Activated CD4-positive, alpha-beta T cell treated with anti-CD3 and anti-CD28 coated beads, Interleukin-2, amount 10 ng/mL, durations not matched to agents 7 days and 5 days (primary cell): ENCODE results near the gene LRRC56. TPM values are rescaled to one million over a fixed set of nuclear protein-coding genes. Genes with fewer than 3 reads are reported as not detected.
A peak's percentile ranks its signal among the peaks of the same experiment; 100 is the strongest.

ENCODE experiments used
- CTCF ChIA-PET: fragments of 350-600 bp; sonication (Branson Sonifier 250); formaldehyde crosslinking; loops from one replicate; lab custom pipeline; 2021; ENCODE audit warnings: antibody characterized with exemption; lab: Charles Lee
- POLR2A ChIA-PET: fragments of 350-600 bp; sonication (Branson Sonifier 250); formaldehyde crosslinking; loops from one replicate; lab custom pipeline; 2021; ENCODE audit warnings: antibody characterized with exemption; lab: Charles Lee
- DNase-seq: peaks from one replicate; pipeline ENCODE4 v3.0.0-alpha.2; 2020
- H3K27ac Mint-ChIP-seq: one replicate; pipeline ENCODE4 v1.8.0; 2021; ENCODE audit warnings: mild to moderate bottlenecking, moderate library complexity, mixed read lengths
- H3K27me3 Mint-ChIP-seq: one replicate; pipeline ENCODE4 v1.8.0; 2021; ENCODE audit warnings: mixed read lengths
- H3K36me3 Mint-ChIP-seq: one replicate; pipeline ENCODE4 v1.8.0; 2021; ENCODE audit warnings: low read depth, mixed read lengths
- H3K4me1 Mint-ChIP-seq: one replicate; pipeline ENCODE4 v1.8.0; 2021; ENCODE audit warnings: mixed read lengths
- H3K4me3 Mint-ChIP-seq: one replicate; pipeline ENCODE4 v1.8.0; 2021; ENCODE audit warnings: mild to moderate bottlenecking, moderate library complexity, mixed read lengths
- H3K9me3 Mint-ChIP-seq: one replicate; pipeline ENCODE4 v1.8.0; 2021; ENCODE audit warnings: mixed read lengths
- total RNA-seq, 2 experiments: library from RNA; stranded (reverse); gene quantifications; one replicate each; pipeline ENCODE4 v1.2.3, GENCODE V29; 2021

The LRRC56 gene
- total RNA-seq, 2 experiments from 2014 or later, result 2.0 to 2.1 TPM

- no peak for DNase-seq
- peaks cover 20% of the 10 kb centered on the region for H3K27me3 Mint-ChIP-seq
- CTCF ChIA-PET, result interaction anchor here (0.6 to 3.0 kb wide), 15 partner anchors 8 to 170 kb away, joined by 3 to 19 read pairs (median 7); partner anchors contain the start of genes DEAF1 and TMEM80
- peak overlapping the region; percentile 54 for H3K27ac Mint-ChIP-seq
- H3K4me1 Mint-ChIP-seq, result peaks cover 9% of the 10 kb centered on the region
- H3K4me3 Mint-ChIP-seq, result no peak overlapping the region
- POLR2A ChIA-PET, result no interaction called here
- no peaks in the 10 kb centered on the region for H3K9me3 Mint-ChIP-seq
- no peaks in the 10 kb centered on the region for H3K36me3 Mint-ChIP-seq
Measured at GRCh38 chr11:555780-556661, 18.7 kb downstream of the LRRC56 start.

- Mint-ChIP-seq H3K9me3 (no peaks in the 10 kb centered on the region), H3K4me1 (peaks cover 11% of the 10 kb centered on the region), H3K27ac (peak overlapping the region; percentile 54), H3K4me3 (no peak overlapping the region), H3K36me3 (no peaks in the 10 kb centered on the region), H3K27me3 (peaks cover 20% of the 10 kb centered on the region)
- CTCF ChIA-PET, result interaction anchor here (0.6 to 3.0 kb wide), 7 partner anchors 15 to 205 kb away, joined by 3 to 19 read pairs (median 7); partner anchors contain the start of genes DEAF1 and TMEM80
- DNase-seq, result no peak
- POLR2A ChIA-PET, result interaction anchor here (0.6 kb wide), 1 partner anchor 19 kb away, joined by 4 read pairs; no protein-coding TSS in a partner anchor
Measured at GRCh38 chr11:556662-557256, 19.4 kb downstream of the LRRC56 start.

DNA sequence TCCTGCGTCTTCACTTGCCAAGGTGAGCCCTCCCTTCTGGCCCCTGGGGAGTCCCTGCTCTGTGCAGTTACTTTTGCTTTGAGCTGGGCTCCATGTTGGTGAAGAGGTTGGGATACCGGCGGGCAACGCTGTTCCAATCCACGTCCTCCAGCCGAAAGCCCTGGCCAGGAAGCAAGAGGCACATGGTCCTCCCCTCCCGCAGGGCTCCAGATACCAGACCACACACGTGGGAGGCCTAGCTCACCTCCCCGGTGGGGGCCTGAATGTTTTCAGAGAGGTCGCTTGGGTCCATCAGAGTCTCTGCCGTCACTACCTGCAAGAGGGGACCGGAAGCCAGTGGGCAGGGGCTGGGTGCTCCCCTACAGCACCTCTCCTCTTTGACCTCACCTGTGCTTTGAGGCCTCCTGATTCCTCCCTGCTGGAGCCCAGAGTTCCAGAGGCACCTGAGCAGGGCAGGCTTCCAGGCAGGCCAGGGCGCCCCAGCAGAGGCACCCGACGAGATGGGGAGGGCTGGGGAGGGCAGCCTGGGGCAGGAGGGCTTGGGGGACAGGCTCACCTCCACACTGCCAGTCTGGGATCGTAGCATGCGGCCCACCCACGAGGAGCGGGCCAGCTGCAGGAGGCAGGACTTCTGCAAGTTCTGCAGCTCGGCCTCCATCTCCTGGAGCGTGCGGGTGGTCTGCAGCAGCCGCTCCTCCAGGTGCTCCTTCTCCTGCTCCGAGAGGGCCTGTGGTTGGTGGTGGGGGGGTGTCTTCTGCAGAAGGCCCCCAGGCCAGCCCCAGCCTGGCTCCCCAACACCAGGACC is 20.2 kb downstream of the LRRC56 start:
- peaks cover 11% of the 10 kb centered on the region for H3K4me1 Mint-ChIP-seq
- ChIA-PET POLR2A (interaction anchor here (0.6 kb wide), 1 partner anchor 18 kb away, joined by 4 read pairs; no protein-coding TSS in a partner anchor), CTCF (interaction anchor here (0.6 to 2.4 kb wide), 6 partner anchors 9 to 204 kb away, joined by 3 to 10 read pairs (median 6); partner anchors contain the start of gene TMEM80)
- H3K4me3 Mint-ChIP-seq, result no peak overlapping the region
- no peaks in the 10 kb centered on the region for H3K36me3 Mint-ChIP-seq
- peak overlapping the region; percentile 19 for H3K27ac Mint-ChIP-seq
- H3K27me3 Mint-ChIP-seq, result peaks cover 20% of the 10 kb centered on the region
- DNase-seq, result no peak
- no peaks in the 10 kb centered on the region for H3K9me3 Mint-ChIP-seq

- Mint-ChIP-seq H3K27ac (no peak overlapping the region), H3K36me3 (peaks cover 1% of the 10 kb centered on the region), H3K4me3 (no peak overlapping the region), H3K27me3 (peaks cover 20% of the 10 kb centered on the region), H3K4me1 (peaks cover 13% of the 10 kb centered on the region), H3K9me3 (no peaks in the 10 kb centered on the region)
- no peak for DNase-seq
- POLR2A ChIA-PET, result no interaction called here
- CTCF ChIA-PET, result interaction anchor here (1.4 kb wide), 1 partner anchor 8 kb away, joined by 5 read pairs; no protein-coding TSS in a partner anchor
Measured at GRCh38 chr11:558503-558902, 21.2 kb downstream of the LRRC56 start.

DNA sequence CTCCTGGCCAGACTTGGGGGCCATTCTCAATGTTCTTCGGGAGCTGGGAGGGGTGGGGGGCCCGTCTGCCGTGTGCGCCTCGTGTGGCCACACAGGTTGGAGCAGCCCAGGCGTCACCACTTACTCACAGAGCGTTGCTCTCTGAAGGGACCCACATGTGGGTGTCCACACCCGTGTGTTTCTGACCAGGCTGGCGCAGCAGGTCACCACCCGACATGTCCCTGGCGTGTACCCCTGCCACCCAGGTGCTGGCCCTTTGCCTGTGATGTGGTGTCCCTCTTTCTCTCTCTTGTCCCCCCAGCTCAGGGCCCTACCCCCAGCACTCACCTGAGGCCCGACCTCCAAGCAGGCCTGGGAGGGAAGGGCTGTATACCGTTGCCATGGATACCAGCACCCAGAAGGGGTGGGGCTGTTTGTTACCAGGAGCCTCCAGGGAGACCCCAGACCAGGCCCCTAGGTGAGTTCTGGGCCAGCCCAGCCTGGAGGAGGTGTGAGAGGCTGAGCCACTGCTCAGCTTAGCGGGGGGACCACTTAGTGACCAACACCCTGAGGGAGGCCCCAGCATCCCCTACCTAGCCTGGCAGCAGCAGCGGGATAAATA is 21.8 kb downstream of the LRRC56 start:
- peak overlapping the region; percentile 30 for H3K4me3 Mint-ChIP-seq
- peaks cover 15% of the 10 kb centered on the region for H3K4me1 Mint-ChIP-seq
- H3K9me3 Mint-ChIP-seq, result no peaks in the 10 kb centered on the region
- DNase-seq, result no peak
- POLR2A ChIA-PET, result no interaction called here
- H3K27ac Mint-ChIP-seq, result no peak overlapping the region
- H3K27me3 Mint-ChIP-seq, result peaks cover 20% of the 10 kb centered on the region
- H3K36me3 Mint-ChIP-seq, result peaks cover 6% of the 10 kb centered on the region
- CTCF ChIA-PET, result interaction anchor here (0.9 to 1.9 kb wide), 2 partner anchors 40 to 165 kb away, joined by 4 to 5 read pairs; no protein-coding TSS in a partner anchor

- peaks cover 6% of the 10 kb centered on the region for H3K36me3 Mint-ChIP-seq
- CTCF ChIA-PET, result interaction anchor here (0.9 to 1.9 kb wide), 2 partner anchors 41 to 164 kb away, joined by 4 to 5 read pairs; no protein-coding TSS in a partner anchor
- H3K27me3 Mint-ChIP-seq, result peaks cover 20% of the 10 kb centered on the region
- H3K4me1 Mint-ChIP-seq, result peaks cover 18% of the 10 kb centered on the region
- peak overlapping the region; percentile 91 for H3K4me3 Mint-ChIP-seq
- POLR2A ChIA-PET, result interaction anchor here (0.6 kb wide), 1 partner anchor 13 kb away, joined by 3 read pairs; no protein-coding TSS in a partner anchor
- DNase-seq, result no peak
- H3K27ac Mint-ChIP-seq, result peak overlapping the region; percentile 54
- H3K9me3 Mint-ChIP-seq, result no peaks in the 10 kb centered on the region
Measured at GRCh38 chr11:559712-560304, 22.5 kb downstream of the LRRC56 start.

DNA sequence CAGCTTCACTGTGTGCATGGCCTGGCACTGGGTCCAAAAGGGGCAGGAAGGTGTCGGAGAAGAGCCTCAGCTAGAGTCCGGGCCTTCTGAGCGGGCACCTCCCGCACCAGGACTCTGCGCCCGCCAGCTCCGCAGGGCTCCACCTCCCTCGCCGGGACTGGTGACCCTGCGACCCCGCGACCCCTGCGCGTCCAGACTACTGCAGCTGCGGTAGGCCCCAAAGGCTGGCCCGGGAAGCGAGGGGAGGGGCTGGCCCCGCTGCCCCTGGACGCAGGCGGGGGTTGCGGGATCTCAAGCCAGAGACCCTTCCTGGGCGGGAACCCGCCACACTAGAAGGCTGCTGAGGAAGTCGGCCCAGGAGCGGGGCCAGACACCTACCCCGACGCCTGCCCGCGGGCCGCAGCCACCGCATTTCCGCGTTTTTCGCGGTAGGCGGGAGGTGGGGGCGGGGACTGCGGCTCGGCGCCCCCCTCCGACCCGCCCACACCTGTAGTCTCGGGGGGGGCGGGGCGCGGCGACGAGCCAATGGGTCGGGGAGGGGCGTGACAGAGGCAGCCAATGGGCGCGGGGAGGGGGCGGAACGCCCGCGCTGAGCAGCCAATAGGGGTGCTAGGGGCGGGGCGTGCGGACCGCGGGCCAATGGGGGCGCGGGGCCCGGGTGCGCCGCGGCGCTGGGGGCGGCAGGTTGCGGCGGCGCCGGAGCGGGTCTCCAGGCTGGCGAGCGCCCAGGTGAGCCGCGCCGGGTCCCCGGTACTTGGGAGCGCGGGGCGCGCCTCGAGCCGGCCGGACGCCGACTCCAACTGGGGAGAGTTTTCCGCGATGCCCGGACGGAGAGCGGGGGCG is 23.2 kb downstream of the LRRC56 start, which contains the start of the genes LMNTD2 and RASSF7:
Gene LMNTD2, minus strand, starts transcription at position 434 of the 843 bp plus-strand sequence. Its CDS starts 22 bp downstream, at position 412.
Gene RASSF7, plus strand, starts transcription at position 666 of the 843 bp plus-strand sequence. CDS start 799 bp downstream, outside the sequence.
- no peaks in the 10 kb centered on the region for H3K9me3 Mint-ChIP-seq
- DNase-seq, result peak; percentile 96
- ChIA-PET CTCF (interaction anchor here (0.9 to 1.9 kb wide), 2 partner anchors 41 to 163 kb away, joined by 4 to 5 read pairs; no protein-coding TSS in a partner anchor), POLR2A (interaction anchor here (0.6 kb wide), 1 partner anchor 13 kb away, joined by 3 read pairs; no protein-coding TSS in a partner anchor)
- H3K4me3 Mint-ChIP-seq, result peak within 1 kb of the TSS; percentile 91
- peaks cover 6% of the 10 kb centered on the region for H3K36me3 Mint-ChIP-seq
- peak within 1 kb of the TSS; percentile 66 for H3K27ac Mint-ChIP-seq
- peaks cover 18% of the 10 kb centered on the region for H3K4me1 Mint-ChIP-seq
- peaks cover 20% of the 10 kb centered on the region for H3K27me3 Mint-ChIP-seq

- peaks cover 6% of the 10 kb centered on the region for H3K36me3 Mint-ChIP-seq
- H3K9me3 Mint-ChIP-seq, result no peaks in the 10 kb centered on the region
- ChIA-PET CTCF (interaction anchor here (0.5 kb wide), 2 partner anchors 72 to 88 kb away, joined by 3 read pairs; no protein-coding TSS in a partner anchor), POLR2A (no interaction called here)
- H3K27me3 Mint-ChIP-seq, result peaks cover 17% of the 10 kb centered on the region
- peaks cover 18% of the 10 kb centered on the region for H3K4me1 Mint-ChIP-seq
- DNase-seq, result peak; percentile 40
- H3K4me3 Mint-ChIP-seq, result peak overlapping the region; percentile 91
- H3K27ac Mint-ChIP-seq, result peak overlapping the region; percentile 66
Measured at GRCh38 chr11:561148-562003, 24.0 kb downstream of the LRRC56 start.

GRCh38 chr11:562046-562645 is 24.8 kb downstream of the LRRC56 start:
- peak overlapping the region; percentile 91 for H3K4me3 Mint-ChIP-seq
- peaks cover 10% of the 10 kb centered on the region for H3K27me3 Mint-ChIP-seq
- POLR2A ChIA-PET, result no interaction called here
- H3K4me1 Mint-ChIP-seq, result peaks cover 20% of the 10 kb centered on the region
- DNase-seq, result no peak
- H3K27ac Mint-ChIP-seq, result no peak overlapping the region
- H3K9me3 Mint-ChIP-seq, result no peaks in the 10 kb centered on the region
- peaks cover 6% of the 10 kb centered on the region for H3K36me3 Mint-ChIP-seq
- CTCF ChIA-PET, result interaction anchor here (0.5 kb wide), 1 partner anchor 87 kb away, joined by 3 read pairs; no protein-coding TSS in a partner anchor
